Measurements from ENCODE around the gene VPS13D.

DNA sequence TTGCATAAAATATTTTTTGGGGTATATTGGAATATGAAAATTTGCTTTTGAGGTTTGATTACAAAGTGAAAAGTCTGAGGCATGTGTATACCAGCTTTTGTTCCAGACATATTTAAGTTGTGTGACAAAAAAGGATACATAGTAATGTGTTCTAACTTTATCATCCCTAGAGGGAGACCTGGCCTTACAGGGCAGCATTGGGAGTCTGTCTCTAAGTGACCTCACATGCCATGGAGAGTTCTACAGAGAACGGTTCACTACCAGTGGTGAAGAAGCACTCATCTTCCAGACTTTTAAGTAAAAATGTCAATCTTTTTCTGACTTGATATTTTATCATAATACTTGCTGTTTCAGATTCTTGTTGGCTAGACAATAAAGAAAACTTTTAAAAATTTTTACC is 61.0 kb downstream of the VPS13D start:
- TF ChIP-seq, protein P1, sequence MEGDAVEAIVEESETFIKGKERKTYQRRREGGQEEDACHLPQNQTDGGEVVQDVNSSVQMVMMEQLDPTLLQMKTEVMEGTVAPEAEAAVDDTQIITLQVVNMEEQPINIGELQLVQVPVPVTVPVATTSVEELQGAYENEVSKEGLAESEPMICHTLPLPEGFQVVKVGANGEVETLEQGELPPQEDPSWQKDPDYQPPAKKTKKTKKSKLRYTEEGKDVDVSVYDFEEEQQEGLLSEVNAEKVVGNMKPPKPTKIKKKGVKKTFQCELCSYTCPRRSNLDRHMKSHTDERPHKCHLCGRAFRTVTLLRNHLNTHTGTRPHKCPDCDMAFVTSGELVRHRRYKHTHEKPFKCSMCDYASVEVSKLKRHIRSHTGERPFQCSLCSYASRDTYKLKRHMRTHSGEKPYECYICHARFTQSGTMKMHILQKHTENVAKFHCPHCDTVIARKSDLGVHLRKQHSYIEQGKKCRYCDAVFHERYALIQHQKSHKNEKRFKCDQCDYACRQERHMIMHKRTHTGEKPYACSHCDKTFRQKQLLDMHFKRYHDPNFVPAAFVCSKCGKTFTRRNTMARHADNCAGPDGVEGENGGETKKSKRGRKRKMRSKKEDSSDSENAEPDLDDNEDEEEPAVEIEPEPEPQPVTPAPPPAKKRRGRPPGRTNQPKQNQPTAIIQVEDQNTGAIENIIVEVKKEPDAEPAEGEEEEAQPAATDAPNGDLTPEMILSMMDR (conservative IDR thresholded peaks at IDR 0.05; ENCODE audit: low read depth, low read length) = no peak
- TF ChIP-seq EZH2phosphoT487 (IDR thresholded peaks at IDR 0.05; ENCODE audit: borderline replicate concordance, low read length) = no peak

Measured in PC-3 (cell line).